ENCODE measurements around the gene GPC6. TPM values are rescaled to one million over a fixed set of nuclear protein-coding genes. Genes with fewer than 3 reads are reported as not detected.

Gene GPC6
- total RNA-seq, 1 experiment from 2014 or later, result 0.22 TPM

DNA sequence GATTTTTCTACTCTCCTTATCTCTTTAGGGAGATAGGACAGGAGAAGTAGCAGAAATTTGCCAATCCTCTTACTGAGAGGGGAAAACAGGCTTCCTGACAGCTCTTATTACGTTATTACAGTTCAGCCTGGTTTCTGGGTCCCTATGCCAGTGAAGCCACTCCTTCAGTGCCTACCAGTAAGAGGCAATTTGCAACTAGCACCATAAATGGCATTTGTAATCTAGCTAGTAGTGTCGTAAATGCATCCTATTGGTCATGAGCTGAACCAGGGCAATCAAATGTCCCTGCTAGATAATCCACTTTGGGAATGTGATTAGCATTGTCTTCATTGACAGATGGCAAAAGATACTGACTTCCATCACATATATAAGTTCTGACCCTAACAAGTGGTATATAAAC, 824.1 kb downstream of the GPC6 start (continued):
- TF ChIP-seq, protein P1, sequence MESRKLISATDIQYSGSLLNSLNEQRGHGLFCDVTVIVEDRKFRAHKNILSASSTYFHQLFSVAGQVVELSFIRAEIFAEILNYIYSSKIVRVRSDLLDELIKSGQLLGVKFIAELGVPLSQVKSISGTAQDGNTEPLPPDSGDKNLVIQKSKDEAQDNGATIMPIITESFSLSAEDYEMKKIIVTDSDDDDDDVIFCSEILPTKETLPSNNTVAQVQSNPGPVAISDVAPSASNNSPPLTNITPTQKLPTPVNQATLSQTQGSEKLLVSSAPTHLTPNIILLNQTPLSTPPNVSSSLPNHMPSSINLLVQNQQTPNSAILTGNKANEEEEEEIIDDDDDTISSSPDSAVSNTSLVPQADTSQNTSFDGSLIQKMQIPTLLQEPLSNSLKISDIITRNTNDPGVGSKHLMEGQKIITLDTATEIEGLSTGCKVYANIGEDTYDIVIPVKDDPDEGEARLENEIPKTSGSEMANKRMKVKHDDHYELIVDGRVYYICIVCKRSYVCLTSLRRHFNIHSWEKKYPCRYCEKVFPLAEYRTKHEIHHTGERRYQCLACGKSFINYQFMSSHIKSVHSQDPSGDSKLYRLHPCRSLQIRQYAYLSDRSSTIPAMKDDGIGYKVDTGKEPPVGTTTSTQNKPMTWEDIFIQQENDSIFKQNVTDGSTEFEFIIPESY (IDR thresholded peaks at IDR 0.05; ENCODE audit: extremely low read depth, insufficient replicate concordance, low read length), result no peak
- no peak for TF ChIP-seq CBX3 (IDR thresholded peaks at IDR 0.05; ENCODE audit: low read depth)
- TF ChIP-seq EZH2 (IDR thresholded peaks at IDR 0.05), result no peak
- TF ChIP-seq SIN3A (IDR thresholded peaks at IDR 0.05; ENCODE audit: low read depth), result no peak

DNA sequence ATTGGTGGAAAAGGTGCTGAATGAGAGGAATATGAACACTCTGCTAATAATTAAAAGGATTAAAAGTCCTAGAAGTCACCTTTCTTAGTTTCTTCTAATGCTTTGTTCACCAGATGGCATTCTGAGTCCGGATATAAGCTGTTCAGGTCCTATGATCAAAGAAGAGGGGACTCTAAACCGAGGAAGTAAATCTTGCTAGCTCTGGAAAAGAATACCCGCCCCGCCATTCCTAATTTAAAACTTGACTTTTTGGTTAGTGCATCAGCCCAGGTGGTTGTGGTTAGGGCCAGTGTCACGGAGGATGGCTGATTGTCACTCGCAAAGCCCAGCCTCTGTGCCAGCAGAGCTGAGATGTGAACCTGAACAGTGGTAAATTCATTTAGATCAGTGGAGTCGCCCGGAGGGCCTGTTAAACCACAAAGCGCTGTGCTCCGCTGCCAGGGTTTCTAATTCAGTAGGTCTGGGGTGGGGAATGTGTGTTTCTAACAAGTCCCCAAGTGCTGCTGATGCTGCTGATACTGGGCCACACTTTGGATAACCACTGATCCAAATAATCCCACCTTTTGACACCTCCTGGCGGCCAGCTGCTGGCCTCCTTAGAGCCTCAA, 827.5 kb downstream of the GPC6 start:
- RAD21 ChIA-PET (ENCODE audit: low non-redundant PET in 1 of 2, low total read pairs in 2 of 2, uncharacterized antibody in 2 of 2, unreplicated experiment in 2 of 2), result no interaction called here
- ATAC-seq, result no peak
- Histone ChIP-seq H3K4me1 (ENCODE audit: control insufficient read depth in 1 of 2, insufficient read depth in 2 of 2, low read length in 2 of 2) (no peaks in the 10 kb centered on the region), H3K9ac (ENCODE audit: low read length) (no peak overlapping the region), H3K4me3 (replicated peaks in 1 of 2; ENCODE audit: low read depth in 1 of 2, low read length in 2 of 2) (no peak overlapping the region), H3K79me2 (ENCODE audit: insufficient read depth, low read length) (no peaks in the 10 kb centered on the region), H3K9me3 (ENCODE audit: control insufficient read depth in 1 of 2, insufficient read depth in 1 of 2, low read depth in 1 of 2, low read length in 2 of 2) (peaks cover 0 to 31% of the 10 kb centered on the region in 2 experiments; a peak in 2 of 4 replicates), H4K20me1 (ENCODE audit: insufficient read depth) (no peaks in the 10 kb centered on the region), H3K4me2 (ENCODE audit: low read length) (no peak overlapping the region), H3K9me2 (ENCODE audit: insufficient read depth) (no peaks in the 10 kb centered on the region), H2AFZ (ENCODE audit: low read depth, low read length, poor library complexity, severe bottlenecking) (no peak overlapping the region), H3K27me3 (ENCODE audit: insufficient read depth, low read length) (no peaks in the 10 kb centered on the region), H3K36me3 (ENCODE audit: control insufficient read depth in 1 of 2, insufficient read depth in 2 of 2, low read length in 2 of 2) (no peaks in the 10 kb centered on the region), H3K27ac (ENCODE audit: low read depth, low read length) (no peak overlapping the region)
- TF ChIP-seq POLR2A (IDR thresholded peaks at IDR 0.05; ENCODE audit: borderline replicate concordance, extremely low read depth, insufficient read depth, insufficient read length) (no peak), EZH2 (IDR thresholded peaks at IDR 0.05) (no peak), EZH2phosphoT487 (IDR thresholded peaks at IDR 0.05; ENCODE audit: borderline replicate concordance) (no peak), SRF (IDR thresholded peaks at IDR 0.05; ENCODE audit: low read depth) (no peak), POLR2AphosphoS5 (IDR thresholded peaks at IDR 0.05; ENCODE audit: low read depth, low read length) (no peak), FOSL1 (IDR thresholded peaks at IDR 0.05; ENCODE audit: low read depth) (no peak), ZFX (IDR thresholded peaks at IDR 0.05) (no peak), JUND (IDR thresholded peaks at IDR 0.05) (no peak), ELF1 (IDR thresholded peaks at IDR 0.05; ENCODE audit: borderline replicate concordance, low read depth) (no peak), EGR1 (IDR thresholded peaks at IDR 0.05; ENCODE audit: low read depth) (no peak), CEBPB (IDR thresholded peaks at IDR 0.05; ENCODE audit: low read depth) (no peak), SP1 (IDR thresholded peaks at IDR 0.05; ENCODE audit: low read depth) (no peak)
- TF ChIP-seq, protein P1 (IDR thresholded peaks at IDR 0.05; ENCODE audit: extremely low read depth, insufficient replicate concordance, low read length), result no peak
- TF ChIP-seq, protein P2, sequence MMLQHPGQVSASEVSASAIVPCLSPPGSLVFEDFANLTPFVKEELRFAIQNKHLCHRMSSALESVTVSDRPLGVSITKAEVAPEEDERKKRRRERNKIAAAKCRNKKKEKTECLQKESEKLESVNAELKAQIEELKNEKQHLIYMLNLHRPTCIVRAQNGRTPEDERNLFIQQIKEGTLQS (IDR thresholded peaks at IDR 0.05), result no peak
- TF ChIP-seq, protein P3, sequence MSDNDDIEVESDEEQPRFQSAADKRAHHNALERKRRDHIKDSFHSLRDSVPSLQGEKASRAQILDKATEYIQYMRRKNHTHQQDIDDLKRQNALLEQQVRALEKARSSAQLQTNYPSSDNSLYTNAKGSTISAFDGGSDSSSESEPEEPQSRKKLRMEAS (IDR thresholded peaks at IDR 0.05), result no peak
- TF ChIP-seq, protein P4, sequence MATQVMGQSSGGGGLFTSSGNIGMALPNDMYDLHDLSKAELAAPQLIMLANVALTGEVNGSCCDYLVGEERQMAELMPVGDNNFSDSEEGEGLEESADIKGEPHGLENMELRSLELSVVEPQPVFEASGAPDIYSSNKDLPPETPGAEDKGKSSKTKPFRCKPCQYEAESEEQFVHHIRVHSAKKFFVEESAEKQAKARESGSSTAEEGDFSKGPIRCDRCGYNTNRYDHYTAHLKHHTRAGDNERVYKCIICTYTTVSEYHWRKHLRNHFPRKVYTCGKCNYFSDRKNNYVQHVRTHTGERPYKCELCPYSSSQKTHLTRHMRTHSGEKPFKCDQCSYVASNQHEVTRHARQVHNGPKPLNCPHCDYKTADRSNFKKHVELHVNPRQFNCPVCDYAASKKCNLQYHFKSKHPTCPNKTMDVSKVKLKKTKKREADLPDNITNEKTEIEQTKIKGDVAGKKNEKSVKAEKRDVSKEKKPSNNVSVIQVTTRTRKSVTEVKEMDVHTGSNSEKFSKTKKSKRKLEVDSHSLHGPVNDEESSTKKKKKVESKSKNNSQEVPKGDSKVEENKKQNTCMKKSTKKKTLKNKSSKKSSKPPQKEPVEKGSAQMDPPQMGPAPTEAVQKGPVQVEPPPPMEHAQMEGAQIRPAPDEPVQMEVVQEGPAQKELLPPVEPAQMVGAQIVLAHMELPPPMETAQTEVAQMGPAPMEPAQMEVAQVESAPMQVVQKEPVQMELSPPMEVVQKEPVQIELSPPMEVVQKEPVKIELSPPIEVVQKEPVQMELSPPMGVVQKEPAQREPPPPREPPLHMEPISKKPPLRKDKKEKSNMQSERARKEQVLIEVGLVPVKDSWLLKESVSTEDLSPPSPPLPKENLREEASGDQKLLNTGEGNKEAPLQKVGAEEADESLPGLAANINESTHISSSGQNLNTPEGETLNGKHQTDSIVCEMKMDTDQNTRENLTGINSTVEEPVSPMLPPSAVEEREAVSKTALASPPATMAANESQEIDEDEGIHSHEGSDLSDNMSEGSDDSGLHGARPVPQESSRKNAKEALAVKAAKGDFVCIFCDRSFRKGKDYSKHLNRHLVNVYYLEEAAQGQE (IDR thresholded peaks at IDR 0.05; ENCODE audit: low read depth), result no peak
- BruUV-seq (replicated peaks), result no TSS peak
- POLR2A ChIA-PET, result no interaction called here
- intact Hi-C loops (cut with micrococcal nuclease), result no loop called here
- no peak for DNase-seq (ENCODE audit: low read depth, low spot score)
- CTCF ChIA-PET, result no interaction called here
